HG03280 (cell line): ENCODE results near the gene PGM2.
"Not testable (repeated sequence)": the region's sequence is repeated elsewhere in the genome, so short reads cannot be mapped to it uniquely, and the experiment has no call there.

Experiments
- ATAC-seq: cut with Tn5 transposase; IDR thresholded peaks from one replicate; pipeline ENCODE4 v1.9.1; 2021; ENCODE audit warnings: mild to moderate bottlenecking, moderate library complexity; ENCODE audit not compliant: unreplicated experiment

PGM2 gene

GRCh38 chr4:37816719-37817118 lies 9.8 kb upstream of the PGM2 start:
- ATAC-seq, result no peak

- ATAC-seq, result no peak
Observed at GRCh38 chr4:37818752-37819151, 7.7 kb upstream of the PGM2 start.

- ATAC-seq, result not testable (repeated sequence)
Observed at GRCh38 chr4:37820458-37820857, 6.0 kb upstream of the PGM2 start.

GRCh38 chr4:37821953-37822605 lies 4.4 kb upstream of the PGM2 start:
- ATAC-seq, result no peak

GRCh38 chr4:37825501-37825900 lies 985 bp upstream of the PGM2 start:
- ATAC-seq, result not testable (repeated sequence)

GRCh38 chr4:37825968-37826294 lies 555 bp upstream of the PGM2 start:
- no peak for ATAC-seq

GRCh38 chr4:37827030-37827685 lies 672 bp downstream of the PGM2 start:
- peak; percentile 30 for ATAC-seq

GRCh38 chr4:37827802-37828321 lies 1.4 kb downstream of the PGM2 start:
- no peak for ATAC-seq

- no peak for ATAC-seq
Observed at GRCh38 chr4:37828843-37829242, 2.4 kb downstream of the PGM2 start.

- no peak for ATAC-seq
Observed at GRCh38 chr4:37830640-37831039, 4.2 kb downstream of the PGM2 start.

GRCh38 chr4:37835031-37835430 lies 8.5 kb downstream of the PGM2 start:
- no peak for ATAC-seq

- ATAC-seq, result no peak
Observed at GRCh38 chr4:37835806-37836205, 9.3 kb downstream of the PGM2 start.

- ATAC-seq, result no peak
Observed at GRCh38 chr4:37836274-37836673, 9.8 kb downstream of the PGM2 start.

GRCh38 chr4:37836838-37837440 lies 10.5 kb downstream of the PGM2 start:
- ATAC-seq, result no peak

GRCh38 chr4:37837446-37837845 lies 11.0 kb downstream of the PGM2 start:
- ATAC-seq, result no peak

GRCh38 chr4:37839426-37839825 lies 12.9 kb downstream of the PGM2 start:
- ATAC-seq, result no peak

- no peak for ATAC-seq
Observed at GRCh38 chr4:37844204-37844603, 17.7 kb downstream of the PGM2 start.

GRCh38 chr4:37845201-37845600 lies 18.7 kb downstream of the PGM2 start:
- no peak for ATAC-seq

GRCh38 chr4:37847311-37847884 lies 20.9 kb downstream of the PGM2 start:
- ATAC-seq, result no peak

GRCh38 chr4:37852376-37852775 lies 25.9 kb downstream of the PGM2 start:
- ATAC-seq, result no peak

GRCh38 chr4:37858112-37858511 lies 31.6 kb downstream of the PGM2 start:
- ATAC-seq, result no peak

GRCh38 chr4:37858872-37859271 lies 32.4 kb downstream of the PGM2 start:
- ATAC-seq, result no peak
